Ureter (tissue), 1 donor: ENCODE results near the gene SH3TC1. TPM values are rescaled to one million over a fixed set of nuclear protein-coding genes. Genes with fewer than 3 reads are reported as not detected.

ENCODE experiments used
- DNase-seq: peaks from one replicate; pipeline ENCODE4 v3.0.0-alpha.2; 2020; ENCODE audit warnings: low spot score
- total RNA-seq: library from RNA; stranded (reverse); gene quantifications from one replicate; pipeline ENCODE4 v1.2.4, GENCODE V29; 2023
- donor health status: DM: yes; HTN: yes; CAD: no.

Gene SH3TC1
- total RNA-seq, 1 donor from 2014 or later = 87.0 TPM

DNA sequence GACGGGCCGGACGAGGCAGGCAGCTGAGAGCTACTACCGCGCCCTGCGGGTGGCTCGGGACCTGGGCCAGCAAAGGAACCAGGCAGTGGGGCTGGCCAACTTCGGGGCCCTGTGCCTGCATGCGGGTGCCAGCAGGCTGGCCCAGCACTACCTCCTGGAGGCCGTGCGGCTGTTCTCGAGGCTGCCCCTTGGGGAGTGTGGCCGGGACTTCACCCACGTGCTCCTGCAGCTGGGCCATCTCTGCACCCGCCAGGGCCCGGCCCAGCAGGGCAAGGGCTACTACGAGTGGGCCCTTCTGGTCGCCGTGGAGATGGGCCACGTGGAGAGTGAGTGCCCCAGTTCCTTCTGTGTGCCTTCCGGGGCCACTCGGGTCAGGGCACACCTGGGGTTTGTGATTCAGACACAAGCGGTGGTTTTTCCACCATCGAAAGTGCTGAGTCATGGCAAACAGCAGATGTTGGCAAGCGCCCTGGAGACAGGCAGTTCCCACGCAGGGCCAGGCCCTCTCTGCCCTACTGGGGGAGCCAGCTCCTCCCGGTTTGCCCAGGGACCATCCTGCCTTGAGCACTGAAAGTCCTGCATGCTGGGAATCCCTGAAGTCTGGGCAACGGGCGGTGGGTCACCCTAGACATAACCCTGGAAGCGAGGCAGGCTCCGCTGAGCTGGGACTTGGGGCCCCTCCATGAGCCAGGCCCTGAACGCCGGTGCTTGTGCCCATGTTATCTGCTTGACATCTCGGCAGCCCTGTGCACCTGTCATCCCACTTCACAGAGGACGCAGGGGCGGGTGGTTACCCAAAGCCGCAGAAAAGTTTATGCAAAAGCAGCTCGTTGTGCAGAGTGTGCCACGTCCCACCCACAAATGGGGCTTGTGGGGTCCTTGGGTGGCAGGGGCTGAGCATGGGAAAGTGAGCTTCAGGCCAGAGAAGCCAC, 29.5 kb downstream of the SH3TC1 start:
- DNase-seq = peak; percentile 76

GRCh38 chr4:8229331-8229975, 30.4 kb downstream of the SH3TC1 start:
- DNase-seq = no peak

- DNase-seq = no peak
These were observed 30.9 kb downstream of the SH3TC1 start for GRCh38 chr4:8230033-8230432.

DNA sequence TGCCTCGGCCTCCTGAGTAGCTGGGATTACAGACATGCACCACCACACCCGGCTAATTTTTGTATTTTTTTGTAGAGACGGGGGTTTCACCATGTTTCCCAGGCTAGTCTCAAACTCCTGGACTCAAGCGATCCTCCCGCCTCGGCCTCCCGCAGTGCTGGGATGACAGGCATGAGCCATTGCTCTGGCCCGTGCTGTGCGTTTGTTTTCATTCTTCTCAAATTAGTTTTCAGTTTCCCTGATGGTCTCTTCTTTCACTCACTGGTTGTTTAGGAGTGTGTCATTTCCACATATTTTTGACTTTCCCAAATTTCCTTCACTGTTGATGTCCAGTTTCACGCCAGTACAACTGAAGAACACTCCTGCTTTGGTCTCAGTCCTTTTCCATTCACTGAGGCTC, 31.8 kb downstream of the SH3TC1 start:
- DNase-seq = no peak

DNA sequence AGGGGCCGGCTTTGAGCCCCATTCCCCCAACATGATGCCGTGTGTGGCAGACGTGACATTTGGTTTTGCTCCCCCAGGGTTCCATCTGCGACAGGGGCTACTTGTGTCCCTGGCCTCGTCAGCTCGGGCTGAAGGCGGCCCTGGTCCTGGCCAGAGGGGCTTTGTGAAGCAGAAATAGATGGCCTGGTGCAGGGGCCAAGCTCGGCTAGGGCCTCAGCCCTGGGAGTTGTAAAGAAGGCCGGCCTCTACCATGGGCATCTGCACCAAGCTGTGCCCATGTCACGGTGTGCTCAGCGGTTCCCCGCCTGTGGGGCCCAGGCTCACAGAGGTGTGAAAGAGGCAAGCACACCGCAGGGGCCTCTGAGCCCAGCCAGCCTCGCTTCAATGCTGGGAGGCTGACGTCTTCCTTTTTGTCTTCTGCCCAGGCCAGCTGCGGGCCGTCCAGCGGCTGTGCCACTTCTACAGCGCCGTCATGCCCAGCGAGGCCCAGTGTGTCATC, 32.5 kb downstream of the SH3TC1 start:
- no peak for DNase-seq

DNA sequence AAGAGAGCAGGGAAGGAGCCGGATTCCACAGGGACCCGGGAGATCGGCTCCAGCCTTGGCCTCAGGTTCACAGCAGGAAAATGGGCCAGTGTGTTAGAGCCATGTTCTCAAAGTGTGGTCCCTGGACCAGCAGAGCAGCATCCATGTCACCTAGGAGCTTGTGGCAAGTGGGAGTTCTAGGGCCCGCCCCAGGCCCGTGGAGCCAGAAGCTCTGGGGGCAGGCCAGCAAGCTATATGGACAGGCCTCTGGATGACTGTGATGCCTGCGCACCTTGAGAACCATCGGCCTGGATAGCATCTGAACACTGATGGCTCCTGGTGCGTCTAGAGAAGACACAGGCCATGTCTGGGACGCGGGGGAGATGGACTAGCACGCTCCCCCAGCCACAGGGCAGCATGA, 33.7 kb downstream of the SH3TC1 start:
- DNase-seq = no peak

- DNase-seq = no peak
These were observed 34.8 kb downstream of the SH3TC1 start for GRCh38 chr4:8233672-8234484.

DNA sequence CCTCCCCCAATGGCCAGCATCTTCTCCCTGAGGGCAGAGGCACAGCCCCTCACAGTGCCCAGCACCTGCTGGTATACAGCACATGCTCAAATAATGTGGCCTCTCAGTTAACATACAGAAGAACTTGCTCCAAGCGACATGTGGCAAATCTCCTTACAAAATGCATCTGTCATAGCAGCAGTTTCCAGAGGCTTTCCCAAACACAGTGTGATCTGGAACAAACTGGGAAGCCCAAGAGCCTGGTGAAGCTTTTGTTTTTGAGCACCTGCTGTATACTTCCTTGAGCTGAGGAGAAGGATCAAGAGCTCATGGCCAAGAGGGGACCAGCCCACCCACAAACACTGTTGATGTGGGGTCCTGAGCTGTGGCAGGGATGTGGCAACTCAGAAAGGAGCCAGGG, 35.6 kb downstream of the SH3TC1 start:
- DNase-seq = no peak

GRCh38 chr4:8235224-8235623, 36.1 kb downstream of the SH3TC1 start:
- no peak for DNase-seq

DNA sequence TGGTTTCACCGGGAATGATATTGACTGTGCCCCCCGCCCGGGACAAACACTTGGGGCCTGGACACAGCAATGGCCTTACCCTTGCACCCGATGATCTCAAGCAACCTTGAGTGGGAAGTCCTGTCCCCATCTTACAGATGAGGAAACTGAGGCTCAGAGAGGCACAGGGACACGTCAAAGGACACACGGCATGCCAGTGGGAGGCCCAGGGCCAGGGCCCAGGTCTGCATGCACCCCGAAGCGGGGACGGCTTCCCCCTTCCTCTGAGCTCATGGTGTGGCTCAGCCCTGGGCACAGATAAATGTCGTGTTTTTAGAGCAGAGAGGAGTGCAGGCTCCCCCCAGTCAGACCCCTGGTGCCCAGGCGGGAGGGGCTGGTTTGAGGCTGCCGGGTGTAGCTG, 36.6 kb downstream of the SH3TC1 start:
- no peak for DNase-seq

GRCh38 chr4:8236106-8236919, 37.2 kb downstream of the SH3TC1 start:
- DNase-seq = no peak

- DNase-seq = no peak
These were observed 37.8 kb downstream of the SH3TC1 start for GRCh38 chr4:8236920-8237195.

- DNase-seq = no peak
These were observed 38.3 kb downstream of the SH3TC1 start for GRCh38 chr4:8237256-8237989.

- no peak for DNase-seq
These were observed 39.0 kb downstream of the SH3TC1 start for GRCh38 chr4:8238036-8238511.

GRCh38 chr4:8238515-8239053, 39.5 kb downstream of the SH3TC1 start:
- DNase-seq = no peak

GRCh38 chr4:8239226-8239625, 40.1 kb downstream of the SH3TC1 start:
- DNase-seq = no peak

DNA sequence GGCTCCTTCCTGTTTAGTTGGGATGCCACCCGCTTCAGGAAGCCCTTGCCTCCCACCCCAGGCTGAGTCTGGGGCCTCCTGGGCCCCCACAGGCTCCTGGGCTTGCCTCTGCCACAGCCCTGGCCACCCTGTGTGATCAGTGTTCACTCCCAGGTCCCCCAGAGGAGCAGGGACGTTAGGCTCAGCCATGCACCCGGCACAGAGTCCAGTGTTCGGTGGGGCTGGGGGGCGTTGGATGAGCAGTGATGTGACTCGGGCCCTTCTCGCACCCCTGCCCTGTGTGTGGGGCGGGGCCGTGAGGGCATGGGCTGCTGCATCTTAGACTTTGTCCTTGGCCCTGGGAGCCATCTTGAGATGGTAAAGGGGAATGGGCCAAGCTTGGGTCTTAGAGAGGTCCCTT, 40.6 kb downstream of the SH3TC1 start:
- DNase-seq = no peak

DNA sequence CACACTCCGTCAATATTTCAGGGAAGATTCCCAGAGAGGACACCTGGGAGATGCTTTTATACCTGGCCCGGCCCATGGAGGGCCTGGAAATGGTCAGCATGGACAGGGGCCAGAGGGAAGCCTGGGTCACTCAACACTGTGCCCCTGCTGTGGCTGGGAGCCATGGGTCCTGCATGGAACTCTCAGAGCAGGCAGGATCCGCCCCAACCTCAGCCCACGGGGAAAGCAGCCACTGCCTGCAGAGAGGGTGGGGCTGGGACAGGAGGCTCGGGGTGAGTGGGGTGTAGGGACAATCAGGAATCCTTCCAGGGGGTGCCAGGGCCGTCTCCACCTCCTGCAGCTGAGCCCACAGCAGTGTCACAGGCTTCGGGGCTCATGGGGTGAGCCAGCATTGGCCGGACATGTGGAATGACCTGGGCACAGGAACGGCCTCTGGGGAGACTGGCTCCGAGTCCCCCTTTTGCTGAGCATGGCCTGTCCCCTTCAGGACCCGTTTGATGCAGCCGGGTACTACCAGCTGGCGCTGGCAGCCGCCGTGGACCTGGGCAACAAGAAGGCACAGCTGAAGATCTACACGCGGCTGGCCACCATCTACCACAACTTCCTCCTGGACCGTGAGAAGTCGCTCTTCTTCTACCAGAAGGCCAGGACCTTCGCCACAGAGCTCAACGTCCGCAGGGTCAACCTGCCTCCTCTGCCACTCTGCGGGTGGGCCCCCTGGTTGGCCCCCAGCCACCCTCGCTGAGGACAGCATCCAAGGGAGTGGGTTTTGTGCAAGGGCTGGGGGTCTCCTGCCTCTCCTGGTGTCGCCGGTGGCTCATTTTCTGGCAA, 41.3 kb downstream of the SH3TC1 start:
- DNase-seq = no peak

DNA sequence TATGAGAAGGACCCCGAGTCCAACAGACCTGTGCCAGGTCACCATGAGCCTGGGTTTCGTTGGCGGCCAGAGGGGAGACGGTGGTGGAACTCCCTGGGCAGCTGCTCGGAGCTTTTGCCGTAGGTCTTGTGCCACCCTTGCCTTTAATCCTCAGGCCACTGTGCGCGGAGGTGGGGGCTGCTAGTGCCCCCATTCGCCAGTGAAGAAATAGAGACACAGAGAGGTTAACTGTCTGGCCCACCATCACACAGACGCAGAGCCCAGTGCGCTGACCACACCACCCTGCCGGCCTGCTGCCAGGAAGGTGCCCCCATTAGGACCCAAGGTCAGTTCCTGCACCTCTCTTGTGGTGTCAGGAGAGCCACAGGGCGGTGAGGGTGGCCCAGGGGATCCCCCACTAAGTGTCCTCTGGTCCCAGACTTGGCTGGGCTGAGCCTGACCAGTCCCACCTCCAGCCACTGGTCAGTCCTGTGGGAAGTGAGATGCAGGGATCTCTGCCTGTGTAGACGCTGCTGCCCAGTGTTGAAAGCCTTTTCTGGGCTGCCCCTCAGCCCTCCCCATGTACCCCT, 42.2 kb downstream of the SH3TC1 start:
- no peak for DNase-seq
